ENCODE measurements around the gene IL1RAP. TPM values are rescaled to one million over a fixed set of nuclear protein-coding genes. Genes with fewer than 3 reads are reported as not detected.
A peak's percentile ranks its signal among the peaks of the same experiment; 100 is the strongest.

The IL1RAP gene
- polyA plus RNA-seq, 1 donor = 9.7 TPM

DNA sequence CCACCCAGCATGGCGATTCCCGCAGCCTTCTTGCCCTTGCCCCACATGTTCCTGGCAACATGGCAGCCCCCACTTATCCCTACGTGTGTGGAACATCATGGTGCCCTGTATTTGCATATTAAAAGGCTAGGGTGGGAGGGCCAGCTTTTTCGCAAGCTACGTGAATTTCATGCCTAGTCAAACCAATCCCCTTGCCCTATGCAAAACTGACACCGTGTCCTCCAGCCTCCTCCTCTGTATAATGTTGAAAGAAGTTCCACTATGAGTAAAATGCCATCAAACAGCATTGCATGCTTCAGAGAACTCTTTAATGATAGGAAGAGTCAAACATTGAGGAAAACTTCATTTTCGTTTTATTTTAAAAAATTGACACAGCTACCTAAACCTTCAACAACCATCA is 170.9 kb downstream of the IL1RAP start:
- no peak for DNase-seq
- 96% methylated on average over 3 of the region's 7 CpGs for WGBS (ENCODE audit: insufficient coverage, low lambda C conversion rate)

DNA sequence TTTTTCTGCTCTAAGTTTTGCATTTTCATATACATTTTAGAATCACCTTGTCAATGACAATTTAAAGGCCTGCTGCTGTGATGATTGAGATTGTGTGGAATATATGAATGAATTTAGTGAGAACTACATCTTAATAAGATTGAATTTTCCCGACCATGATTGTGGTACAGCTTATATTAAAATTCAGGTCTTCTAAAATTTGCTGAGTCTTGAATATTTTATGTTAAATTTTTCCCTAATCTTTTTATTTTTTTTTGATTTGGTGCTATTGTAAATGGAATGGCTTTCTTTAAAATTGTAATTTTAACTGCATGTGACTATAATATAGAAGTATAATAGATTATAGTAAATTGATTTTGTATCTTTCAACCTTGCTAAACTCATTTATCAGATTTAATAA is 172.1 kb downstream of the IL1RAP start:
- 100% methylated on average over 1 of the region's 1 CpG for WGBS (ENCODE audit: insufficient coverage, low lambda C conversion rate)
- no peak overlapping the region for H3K4me3 ChIP-seq (ENCODE audit: low read length)
- DNase-seq = no peak
- no peak overlapping the region for H3K27ac ChIP-seq (ENCODE audit: low read length)
- H3K27me3 ChIP-seq (ENCODE audit: control insufficient read depth, insufficient read depth, low read length) = no peaks in the 10 kb centered on the region
- no peaks in the 10 kb centered on the region for H3K4me1 ChIP-seq (ENCODE audit: control insufficient read depth, insufficient read depth, low read length)
- no peaks in the 10 kb centered on the region for H3K36me3 ChIP-seq (ENCODE audit: control insufficient read depth, insufficient read depth, low read length)
- H3K9me3 ChIP-seq (ENCODE audit: control insufficient read depth, low read depth, low read length) = peaks cover 4% of the 10 kb centered on the region

More for the DNA sequence above, 170.9 kb downstream of the IL1RAP start:
- no peak overlapping the region for H3K27ac ChIP-seq (ENCODE audit: low read length)
- no peaks in the 10 kb centered on the region for H3K27me3 ChIP-seq (ENCODE audit: control insufficient read depth, insufficient read depth, low read length)
- H3K9me3 ChIP-seq (ENCODE audit: control insufficient read depth, low read depth, low read length) = peaks cover 4% of the 10 kb centered on the region
- H3K4me1 ChIP-seq (ENCODE audit: control insufficient read depth, insufficient read depth, low read length) = no peaks in the 10 kb centered on the region
- H3K4me3 ChIP-seq (ENCODE audit: low read length) = no peak overlapping the region
- no peaks in the 10 kb centered on the region for H3K36me3 ChIP-seq (ENCODE audit: control insufficient read depth, insufficient read depth, low read length)

DNA sequence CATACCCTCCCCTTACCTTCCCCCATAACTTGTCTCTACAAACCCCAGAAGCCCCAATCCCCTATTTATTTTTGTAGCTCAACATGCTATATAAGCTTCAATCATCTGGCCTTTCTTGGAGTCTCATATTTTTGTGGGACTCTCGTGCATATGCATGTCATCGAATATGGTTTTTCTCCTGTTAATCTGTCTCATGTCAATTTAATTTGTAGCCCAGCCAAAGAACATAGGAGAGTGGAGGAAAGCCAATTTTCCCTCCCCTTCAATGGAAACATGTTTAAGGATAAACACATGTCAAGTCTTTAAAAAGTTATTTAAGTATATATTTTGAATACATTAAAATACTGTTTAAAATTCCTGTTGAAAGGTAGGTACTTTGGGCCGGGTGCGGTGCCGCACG is 176.4 kb downstream of the IL1RAP start:
- WGBS (ENCODE audit: insufficient coverage, low lambda C conversion rate) = 100% methylated on average over 2 of the region's 6 CpGs
- H3K9me3 ChIP-seq (ENCODE audit: control insufficient read depth, low read depth, low read length) = peaks cover 4% of the 10 kb centered on the region
- no peak for DNase-seq
- no peak overlapping the region for H3K4me3 ChIP-seq (ENCODE audit: low read length)
- no peaks in the 10 kb centered on the region for H3K4me1 ChIP-seq (ENCODE audit: control insufficient read depth, insufficient read depth, low read length)
- no peak overlapping the region for H3K27ac ChIP-seq (ENCODE audit: low read length)
- H3K27me3 ChIP-seq (ENCODE audit: control insufficient read depth, insufficient read depth, low read length) = no peaks in the 10 kb centered on the region
- H3K36me3 ChIP-seq (ENCODE audit: control insufficient read depth, insufficient read depth, low read length) = no peaks in the 10 kb centered on the region

DNA sequence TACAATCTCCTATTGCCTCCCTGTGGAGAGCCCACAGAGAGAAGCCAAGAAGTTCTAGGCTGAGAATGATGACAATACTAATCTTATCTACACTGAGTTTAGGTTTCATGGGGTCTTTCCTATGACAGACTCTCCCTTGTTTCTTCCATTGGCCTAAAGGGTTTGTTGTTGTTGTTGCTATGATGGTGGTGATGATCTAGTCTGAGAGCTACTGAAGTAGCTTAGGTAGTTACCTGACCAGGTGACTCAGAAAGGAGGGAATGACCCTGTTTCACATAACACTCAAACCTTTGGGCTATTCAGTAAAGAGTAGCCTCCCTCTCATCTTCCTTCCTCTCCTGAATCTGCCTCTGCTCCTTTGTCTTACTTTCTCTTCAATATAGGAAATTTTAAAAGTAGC is 178.4 kb downstream of the IL1RAP start:
- Histone ChIP-seq H3K36me3 (ENCODE audit: control insufficient read depth, insufficient read depth, low read length) (no peaks in the 10 kb centered on the region), H3K27me3 (ENCODE audit: control insufficient read depth, insufficient read depth, low read length) (no peaks in the 10 kb centered on the region), H3K9me3 (ENCODE audit: control insufficient read depth, low read depth, low read length) (peaks cover 4% of the 10 kb centered on the region), H3K27ac (ENCODE audit: low read length) (no peak overlapping the region), H3K4me1 (ENCODE audit: control insufficient read depth, insufficient read depth, low read length) (no peaks in the 10 kb centered on the region), H3K4me3 (ENCODE audit: low read length) (no peak overlapping the region)
- no peak for DNase-seq

DNA sequence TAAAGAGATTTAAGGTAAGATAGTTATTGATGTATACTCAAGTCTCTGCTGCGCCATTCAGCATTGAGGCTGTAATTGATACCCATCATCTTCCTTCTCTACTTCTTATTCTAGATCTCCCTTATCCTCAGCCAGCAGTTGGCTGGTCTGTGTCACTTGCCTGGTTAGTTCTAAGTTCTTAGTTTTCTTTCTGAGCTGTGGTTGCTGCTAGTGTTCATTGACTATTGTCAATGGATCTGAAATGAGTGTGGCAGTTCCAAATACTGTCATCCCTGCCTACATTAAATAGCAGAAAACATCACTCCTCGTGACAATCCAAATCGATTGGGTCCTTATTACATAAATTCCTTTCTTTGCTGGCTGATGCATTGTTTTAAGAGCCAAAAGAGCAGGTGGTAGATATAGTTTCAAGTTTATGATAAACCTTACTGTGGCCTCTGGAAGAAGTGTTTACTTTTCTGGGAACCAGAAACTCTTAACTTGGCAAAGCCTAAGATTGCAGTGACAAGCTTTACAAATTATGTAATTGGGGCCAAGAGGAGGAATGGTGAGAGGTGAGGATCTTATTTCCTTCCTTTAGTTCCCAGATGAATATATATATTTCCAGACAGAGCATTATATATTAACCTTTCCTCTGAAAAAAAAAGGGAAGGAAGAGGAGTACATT is 180.6 kb downstream of the IL1RAP start:
- H3K4me1 ChIP-seq (ENCODE audit: control insufficient read depth, insufficient read depth, low read length) = no peaks in the 10 kb centered on the region
- H3K36me3 ChIP-seq (ENCODE audit: control insufficient read depth, insufficient read depth, low read length) = no peaks in the 10 kb centered on the region
- H3K27ac ChIP-seq (ENCODE audit: low read length) = no peak overlapping the region
- no CpG with 5 or more reads among the region's 3 CpGs for WGBS (ENCODE audit: insufficient coverage, low lambda C conversion rate)
- peak in 1 of 2 donors; percentile 3 for DNase-seq
- H3K4me3 ChIP-seq (ENCODE audit: low read length) = no peak overlapping the region
- no peaks in the 10 kb centered on the region for H3K27me3 ChIP-seq (ENCODE audit: control insufficient read depth, insufficient read depth, low read length)
- H3K9me3 ChIP-seq (ENCODE audit: control insufficient read depth, low read depth, low read length) = no peaks in the 10 kb centered on the region

DNA sequence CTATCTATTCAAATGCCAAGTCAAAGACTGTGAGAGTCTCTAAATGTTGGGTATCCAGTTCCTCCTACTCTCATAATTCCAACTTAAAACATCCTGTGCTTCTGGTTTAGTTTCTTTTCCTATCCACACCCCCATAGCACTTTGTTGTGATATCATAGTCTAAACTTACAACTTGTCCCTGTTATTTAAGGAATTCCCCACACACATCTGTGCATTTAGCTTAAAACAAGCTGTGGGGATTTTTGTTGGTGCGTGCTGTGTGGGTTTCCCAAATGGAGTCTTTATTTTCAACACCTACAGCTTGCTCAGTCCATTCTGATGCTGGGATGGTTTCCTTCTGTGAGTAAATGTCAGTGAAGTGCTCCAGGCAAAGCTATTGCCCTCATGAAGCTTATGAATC is 181.3 kb downstream of the IL1RAP start:
- no peak overlapping the region for H3K4me3 ChIP-seq (ENCODE audit: low read length)
- no peak for DNase-seq
- H3K27ac ChIP-seq (ENCODE audit: low read length) = no peak overlapping the region
- H3K9me3 ChIP-seq (ENCODE audit: control insufficient read depth, low read depth, low read length) = no peaks in the 10 kb centered on the region
- no CpG with 5 or more reads among the region's 1 CpG for WGBS (ENCODE audit: insufficient coverage, low lambda C conversion rate)
- H3K36me3 ChIP-seq (ENCODE audit: control insufficient read depth, insufficient read depth, low read length) = no peaks in the 10 kb centered on the region
- no peaks in the 10 kb centered on the region for H3K27me3 ChIP-seq (ENCODE audit: control insufficient read depth, insufficient read depth, low read length)
- no peaks in the 10 kb centered on the region for H3K4me1 ChIP-seq (ENCODE audit: control insufficient read depth, insufficient read depth, low read length)

DNA sequence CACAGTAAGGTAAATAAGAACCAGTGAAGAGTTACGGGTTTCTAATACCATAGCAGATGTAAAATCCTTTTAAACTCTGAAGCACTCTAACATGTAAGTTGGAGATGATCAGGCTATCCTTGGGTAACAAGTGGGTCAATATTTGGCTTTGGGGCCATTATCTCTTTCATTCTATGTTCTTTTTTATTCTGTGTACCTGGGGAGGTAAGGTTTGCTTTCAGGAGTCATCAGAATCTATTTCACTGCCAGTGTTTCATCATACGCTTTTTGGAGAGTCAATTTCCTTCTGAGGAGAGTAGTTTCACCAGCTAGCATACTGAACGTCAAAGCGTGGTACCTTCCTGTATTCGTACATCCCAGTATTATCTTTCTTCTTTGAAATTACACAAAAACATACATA is 182.1 kb downstream of the IL1RAP start:
- 90% methylated on average over 3 of the region's 5 CpGs for WGBS (ENCODE audit: insufficient coverage, low lambda C conversion rate)
- no peak overlapping the region for H3K27ac ChIP-seq (ENCODE audit: low read length)

DNA sequence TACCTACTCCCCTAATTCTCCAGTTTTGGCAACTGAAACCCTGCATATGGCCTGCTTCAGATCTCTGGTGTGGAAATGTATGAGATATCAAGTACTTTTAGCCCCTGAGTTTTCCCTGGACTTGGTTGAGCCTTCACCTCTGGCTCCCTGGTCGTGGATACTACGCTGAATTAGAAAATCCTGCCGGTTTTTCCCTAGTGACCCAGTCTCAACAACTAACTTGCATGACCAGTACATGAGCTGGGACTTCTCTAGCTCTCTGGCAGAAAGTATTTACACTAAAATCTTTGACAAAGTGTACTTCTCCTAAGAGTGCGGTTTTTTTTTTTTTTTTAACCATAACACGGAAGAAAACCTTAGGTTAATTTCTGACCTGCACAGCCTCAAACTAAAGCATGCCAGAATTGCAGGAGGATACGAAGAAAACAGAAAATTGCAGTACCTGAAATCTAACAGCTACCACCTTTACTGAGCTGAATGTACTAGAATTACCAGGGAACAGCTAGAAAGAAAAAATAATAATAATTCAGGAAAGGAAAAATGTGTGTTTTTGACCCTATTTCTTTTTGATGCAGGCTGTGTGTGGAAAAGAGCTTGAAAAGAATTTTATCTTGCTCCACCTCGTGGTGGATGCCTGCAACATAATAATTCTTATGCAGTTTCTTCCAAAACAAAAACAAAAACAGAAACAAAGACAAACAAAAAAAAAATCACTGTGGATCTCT is 183.1 kb downstream of the IL1RAP start:
- WGBS (ENCODE audit: insufficient coverage, low lambda C conversion rate) = 42% methylated on average over 2 of the region's 7 CpGs
- no peak overlapping the region for H3K4me3 ChIP-seq (ENCODE audit: low read length)
- no peaks in the 10 kb centered on the region for H3K27me3 ChIP-seq (ENCODE audit: control insufficient read depth, insufficient read depth, low read length)
- H3K27ac ChIP-seq (ENCODE audit: low read length) = no peak overlapping the region
- no peaks in the 10 kb centered on the region for H3K4me1 ChIP-seq (ENCODE audit: control insufficient read depth, insufficient read depth, low read length)
- H3K9me3 ChIP-seq (ENCODE audit: control insufficient read depth, low read depth, low read length) = no peaks in the 10 kb centered on the region
- peak in 1 of 2 donors; percentile 10 for DNase-seq
- H3K36me3 ChIP-seq (ENCODE audit: control insufficient read depth, insufficient read depth, low read length) = no peaks in the 10 kb centered on the region

More for the DNA sequence above, 182.1 kb downstream of the IL1RAP start:
- DNase-seq = no peak
- H3K9me3 ChIP-seq (ENCODE audit: control insufficient read depth, low read depth, low read length) = no peaks in the 10 kb centered on the region
- no peaks in the 10 kb centered on the region for H3K4me1 ChIP-seq (ENCODE audit: control insufficient read depth, insufficient read depth, low read length)
- no peaks in the 10 kb centered on the region for H3K36me3 ChIP-seq (ENCODE audit: control insufficient read depth, insufficient read depth, low read length)
- no peaks in the 10 kb centered on the region for H3K27me3 ChIP-seq (ENCODE audit: control insufficient read depth, insufficient read depth, low read length)
- H3K4me3 ChIP-seq (ENCODE audit: low read length) = no peak overlapping the region

DNA sequence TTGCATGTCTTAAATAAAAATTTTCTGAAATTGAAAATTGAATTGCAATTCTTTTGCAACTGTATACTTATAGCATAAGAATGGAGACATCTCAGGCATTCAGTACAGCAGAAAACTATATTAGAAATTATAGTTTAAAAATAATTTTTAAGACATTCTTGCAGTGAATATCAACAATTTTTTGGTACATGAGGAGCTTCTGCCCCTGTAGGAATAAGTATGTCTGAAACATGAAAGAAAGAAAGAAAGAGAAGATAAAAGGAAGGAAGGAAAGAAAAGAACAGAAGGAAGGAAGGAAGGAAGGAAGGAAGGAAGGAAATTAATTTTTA is 183.6 kb downstream of the IL1RAP start:
- no peak overlapping the region for H3K27ac ChIP-seq (ENCODE audit: low read length)
- H3K27me3 ChIP-seq (ENCODE audit: control insufficient read depth, insufficient read depth, low read length) = no peaks in the 10 kb centered on the region
- H3K9me3 ChIP-seq (ENCODE audit: control insufficient read depth, low read depth, low read length) = no peaks in the 10 kb centered on the region
- no peaks in the 10 kb centered on the region for H3K4me1 ChIP-seq (ENCODE audit: control insufficient read depth, insufficient read depth, low read length)
- DNase-seq = no peak
- H3K4me3 ChIP-seq (ENCODE audit: low read length) = no peak overlapping the region
- no peaks in the 10 kb centered on the region for H3K36me3 ChIP-seq (ENCODE audit: control insufficient read depth, insufficient read depth, low read length)

DNA sequence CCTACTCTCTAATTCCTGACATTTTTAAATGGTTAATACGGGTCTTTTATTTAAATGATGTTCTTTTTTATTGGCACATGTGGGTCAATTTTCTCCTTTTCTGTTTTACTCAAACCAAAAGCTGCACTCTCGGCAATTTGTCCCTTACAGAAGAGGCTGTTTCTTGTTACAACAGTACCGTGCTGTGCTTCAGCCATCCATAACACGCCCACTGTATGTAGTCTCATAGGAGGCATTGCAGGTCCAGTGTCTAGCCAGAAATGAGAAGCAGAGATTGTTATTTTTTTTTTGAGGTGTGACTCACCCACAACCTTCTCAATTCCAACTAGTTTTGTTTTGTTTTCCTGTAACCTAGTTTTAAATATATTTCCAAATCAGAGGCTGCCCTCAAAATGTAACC is 184.0 kb downstream of the IL1RAP start:
- no CpG with 5 or more reads among the region's 4 CpGs for WGBS (ENCODE audit: insufficient coverage, low lambda C conversion rate)
- Histone ChIP-seq H3K27me3 (ENCODE audit: control insufficient read depth, insufficient read depth, low read length) (no peaks in the 10 kb centered on the region), H3K36me3 (ENCODE audit: control insufficient read depth, insufficient read depth, low read length) (no peaks in the 10 kb centered on the region), H3K4me3 (ENCODE audit: low read length) (no peak overlapping the region), H3K9me3 (ENCODE audit: control insufficient read depth, low read depth, low read length) (no peaks in the 10 kb centered on the region), H3K4me1 (ENCODE audit: control insufficient read depth, insufficient read depth, low read length) (no peaks in the 10 kb centered on the region), H3K27ac (ENCODE audit: low read length) (no peak overlapping the region)
- no peak for DNase-seq

DNA sequence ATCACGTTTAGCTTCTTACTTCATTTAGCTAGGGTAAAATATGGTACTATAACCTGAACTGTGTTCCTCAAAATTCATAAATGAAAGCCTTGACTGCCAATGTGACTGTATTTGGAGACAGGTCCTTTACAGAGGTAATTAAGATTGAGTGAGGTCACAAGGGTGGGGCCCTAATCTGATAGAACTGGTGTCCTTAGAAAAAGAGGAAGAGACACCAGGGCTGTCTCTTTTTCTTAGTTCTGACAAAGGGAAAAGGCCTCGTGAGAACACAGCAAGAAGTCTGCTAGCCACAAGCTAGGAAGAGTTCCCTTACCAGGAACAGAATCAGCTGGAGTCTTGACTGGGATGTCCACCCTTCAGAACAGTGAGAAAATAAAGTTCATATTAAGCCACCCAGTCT is 185.9 kb downstream of the IL1RAP start:
- Histone ChIP-seq H3K27me3 (ENCODE audit: control insufficient read depth, insufficient read depth, low read length) (no peaks in the 10 kb centered on the region), H3K4me1 (ENCODE audit: control insufficient read depth, insufficient read depth, low read length) (no peaks in the 10 kb centered on the region), H3K27ac (ENCODE audit: low read length) (no peak overlapping the region), H3K4me3 (ENCODE audit: low read length) (no peak overlapping the region), H3K36me3 (ENCODE audit: control insufficient read depth, insufficient read depth, low read length) (no peaks in the 10 kb centered on the region), H3K9me3 (ENCODE audit: control insufficient read depth, low read depth, low read length) (no peaks in the 10 kb centered on the region)
- DNase-seq = no peak
- 86% methylated on average over 1 of the region's 2 CpGs for WGBS (ENCODE audit: insufficient coverage, low lambda C conversion rate)

Data from large intestine (tissue), 3 donors.